Measurements from ENCODE around the gene CDK13.
A peak's percentile ranks its signal among the peaks of the same experiment; 100 is the strongest.

CDK13 gene

DNA sequence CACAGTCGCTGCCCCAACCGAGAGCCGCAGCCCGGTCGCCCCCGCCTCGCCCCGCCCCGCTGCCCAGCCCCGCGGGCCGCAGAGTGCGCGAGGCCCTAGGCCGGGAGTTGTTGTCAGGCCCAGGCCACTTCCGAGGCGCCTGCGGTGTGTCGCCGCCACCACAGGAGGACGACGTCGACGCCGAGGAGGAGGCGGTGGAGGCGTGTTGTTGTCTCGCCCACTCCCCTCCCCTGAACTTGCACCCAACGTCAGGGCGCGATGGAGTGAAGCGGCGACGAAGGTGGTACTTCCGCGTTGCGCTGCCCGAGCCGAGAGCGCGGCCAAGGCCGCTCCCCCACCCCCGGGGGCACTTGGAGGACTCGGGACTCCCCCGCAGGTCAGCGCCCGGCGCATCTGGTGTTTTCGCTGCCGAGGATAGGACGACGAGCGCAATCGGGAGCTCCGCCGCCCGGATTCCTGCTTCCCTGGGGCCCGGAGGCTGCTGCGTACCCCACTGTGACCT, at the start of gene CDK13 (continued):
- TF ChIP-seq ZNF280C (tag by site-specific recombination; IDR thresholded peaks at IDR 0.05) (no peak), BCL11A (tag by site-specific recombination; IDR thresholded peaks at IDR 0.05; ENCODE audit: low read depth) (no peak), ZNF701 (tag by site-specific recombination; IDR thresholded peaks at IDR 0.05) (no peak), ZNF174 (tag by site-specific recombination; IDR thresholded peaks at IDR 0.05) (no peak), ZNF335 (tag by site-specific recombination; conservative IDR thresholded peaks at IDR 0.05) (peak; percentile 53), ZNF132 (tag by site-specific recombination; IDR thresholded peaks at IDR 0.05; ENCODE audit: borderline replicate concordance) (no peak), ZNF677 (tag by site-specific recombination; IDR thresholded peaks at IDR 0.05) (no peak), ZNF544 (tag by site-specific recombination; IDR thresholded peaks at IDR 0.05) (no peak), BCL6B (tag by site-specific recombination; IDR thresholded peaks at IDR 0.05) (no peak), ZNF621 (tag by site-specific recombination; IDR thresholded peaks at IDR 0.05) (no peak), ZNF146 (tag by site-specific recombination; IDR thresholded peaks at IDR 0.05) (no peak), ZFHX2 (tag by site-specific recombination; conservative IDR thresholded peaks at IDR 0.05) (peak; percentile 92), ATF2 (tag by site-specific recombination; IDR thresholded peaks at IDR 0.05; ENCODE audit: low read depth) (no peak), GLIS2 (tag by site-specific recombination; IDR thresholded peaks at IDR 0.05) (peak; percentile 84), MEIS1 (CRISPR knock-in tag; IDR thresholded peaks at IDR 0.05; ENCODE audit: borderline replicate concordance) (no peak)
- TF ChIP-seq, protein P1, sequence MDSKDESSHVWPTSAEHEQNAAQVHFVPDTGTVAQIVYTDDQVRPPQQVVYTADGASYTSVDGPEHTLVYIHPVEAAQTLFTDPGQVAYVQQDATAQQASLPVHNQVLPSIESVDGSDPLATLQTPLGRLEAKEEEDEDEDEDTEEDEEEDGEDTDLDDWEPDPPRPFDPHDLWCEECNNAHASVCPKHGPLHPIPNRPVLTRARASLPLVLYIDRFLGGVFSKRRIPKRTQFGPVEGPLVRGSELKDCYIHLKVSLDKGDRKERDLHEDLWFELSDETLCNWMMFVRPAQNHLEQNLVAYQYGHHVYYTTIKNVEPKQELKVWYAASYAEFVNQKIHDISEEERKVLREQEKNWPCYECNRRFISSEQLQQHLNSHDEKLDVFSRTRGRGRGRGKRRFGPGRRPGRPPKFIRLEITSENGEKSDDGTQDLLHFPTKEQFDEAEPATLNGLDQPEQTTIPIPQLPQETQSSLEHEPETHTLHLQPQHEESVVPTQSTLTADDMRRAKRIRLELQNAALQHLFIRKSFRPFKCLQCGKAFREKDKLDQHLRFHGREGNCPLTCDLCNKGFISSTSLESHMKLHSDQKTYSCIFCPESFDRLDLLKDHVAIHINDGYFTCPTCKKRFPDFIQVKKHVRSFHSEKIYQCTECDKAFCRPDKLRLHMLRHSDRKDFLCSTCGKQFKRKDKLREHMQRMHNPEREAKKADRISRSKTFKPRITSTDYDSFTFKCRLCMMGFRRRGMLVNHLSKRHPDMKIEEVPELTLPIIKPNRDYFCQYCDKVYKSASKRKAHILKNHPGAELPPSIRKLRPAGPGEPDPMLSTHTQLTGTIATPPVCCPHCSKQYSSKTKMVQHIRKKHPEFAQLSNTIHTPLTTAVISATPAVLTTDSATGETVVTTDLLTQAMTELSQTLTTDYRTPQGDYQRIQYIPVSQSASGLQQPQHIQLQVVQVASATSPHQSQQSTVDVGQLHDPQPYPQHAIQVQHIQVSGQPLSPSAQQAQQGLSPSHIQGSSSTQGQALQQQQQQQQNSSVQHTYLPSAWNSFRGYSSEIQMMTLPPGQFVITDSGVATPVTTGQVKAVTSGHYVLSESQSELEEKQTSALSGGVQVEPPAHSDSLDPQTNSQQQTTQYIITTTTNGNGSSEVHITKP (tag by site-specific recombination; IDR thresholded peaks at IDR 0.05) = peak; percentile 71
- TF ChIP-seq, protein P2, sequence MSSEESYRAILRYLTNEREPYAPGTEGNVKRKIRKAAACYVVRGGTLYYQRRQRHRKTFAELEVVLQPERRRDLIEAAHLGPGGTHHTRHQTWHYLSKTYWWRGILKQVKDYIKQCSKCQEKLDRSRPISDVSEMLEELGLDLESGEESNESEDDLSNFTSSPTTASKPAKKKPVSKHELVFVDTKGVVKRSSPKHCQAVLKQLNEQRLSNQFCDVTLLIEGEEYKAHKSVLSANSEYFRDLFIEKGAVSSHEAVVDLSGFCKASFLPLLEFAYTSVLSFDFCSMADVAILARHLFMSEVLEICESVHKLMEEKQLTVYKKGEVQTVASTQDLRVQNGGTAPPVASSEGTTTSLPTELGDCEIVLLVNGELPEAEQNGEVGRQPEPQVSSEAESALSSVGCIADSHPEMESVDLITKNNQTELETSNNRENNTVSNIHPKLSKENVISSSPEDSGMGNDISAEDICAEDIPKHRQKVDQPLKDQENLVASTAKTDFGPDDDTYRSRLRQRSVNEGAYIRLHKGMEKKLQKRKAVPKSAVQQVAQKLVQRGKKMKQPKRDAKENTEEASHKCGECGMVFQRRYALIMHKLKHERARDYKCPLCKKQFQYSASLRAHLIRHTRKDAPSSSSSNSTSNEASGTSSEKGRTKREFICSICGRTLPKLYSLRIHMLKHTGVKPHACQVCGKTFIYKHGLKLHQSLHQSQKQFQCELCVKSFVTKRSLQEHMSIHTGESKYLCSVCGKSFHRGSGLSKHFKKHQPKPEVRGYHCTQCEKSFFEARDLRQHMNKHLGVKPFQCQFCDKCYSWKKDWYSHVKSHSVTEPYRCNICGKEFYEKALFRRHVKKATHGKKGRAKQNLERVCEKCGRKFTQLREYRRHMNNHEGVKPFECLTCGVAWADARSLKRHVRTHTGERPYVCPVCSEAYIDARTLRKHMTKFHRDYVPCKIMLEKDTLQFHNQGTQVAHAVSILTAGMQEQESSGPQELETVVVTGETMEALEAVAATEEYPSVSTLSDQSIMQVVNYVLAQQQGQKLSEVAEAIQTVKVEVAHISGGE (tag by site-specific recombination; conservative IDR thresholded peaks at IDR 0.05; ENCODE audit: low read depth) = peak; percentile 64; the same call in 1 of the 2 replicates
- TF ChIP-seq, protein P3, sequence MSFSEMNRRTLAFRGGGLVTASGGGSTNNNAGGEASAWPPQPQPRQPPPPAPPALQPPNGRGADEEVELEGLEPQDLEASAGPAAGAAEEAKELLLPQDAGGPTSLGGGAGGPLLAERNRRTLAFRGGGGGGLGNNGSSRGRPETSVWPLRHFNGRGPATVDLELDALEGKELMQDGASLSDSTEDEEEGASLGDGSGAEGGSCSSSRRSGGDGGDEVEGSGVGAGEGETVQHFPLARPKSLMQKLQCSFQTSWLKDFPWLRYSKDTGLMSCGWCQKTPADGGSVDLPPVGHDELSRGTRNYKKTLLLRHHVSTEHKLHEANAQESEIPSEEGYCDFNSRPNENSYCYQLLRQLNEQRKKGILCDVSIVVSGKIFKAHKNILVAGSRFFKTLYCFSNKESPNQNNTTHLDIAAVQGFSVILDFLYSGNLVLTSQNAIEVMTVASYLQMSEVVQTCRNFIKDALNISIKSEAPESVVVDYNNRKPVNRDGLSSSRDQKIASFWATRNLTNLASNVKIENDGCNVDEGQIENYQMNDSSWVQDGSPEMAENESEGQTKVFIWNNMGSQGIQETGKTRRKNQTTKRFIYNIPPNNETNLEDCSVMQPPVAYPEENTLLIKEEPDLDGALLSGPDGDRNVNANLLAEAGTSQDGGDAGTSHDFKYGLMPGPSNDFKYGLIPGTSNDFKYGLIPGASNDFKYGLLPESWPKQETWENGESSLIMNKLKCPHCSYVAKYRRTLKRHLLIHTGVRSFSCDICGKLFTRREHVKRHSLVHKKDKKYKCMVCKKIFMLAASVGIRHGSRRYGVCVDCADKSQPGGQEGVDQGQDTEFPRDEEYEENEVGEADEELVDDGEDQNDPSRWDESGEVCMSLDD (tag by site-specific recombination; IDR thresholded peaks at IDR 0.05) = peak; percentile 53; the same call in 1 of the 2 replicates
- TF ChIP-seq, protein P4, sequence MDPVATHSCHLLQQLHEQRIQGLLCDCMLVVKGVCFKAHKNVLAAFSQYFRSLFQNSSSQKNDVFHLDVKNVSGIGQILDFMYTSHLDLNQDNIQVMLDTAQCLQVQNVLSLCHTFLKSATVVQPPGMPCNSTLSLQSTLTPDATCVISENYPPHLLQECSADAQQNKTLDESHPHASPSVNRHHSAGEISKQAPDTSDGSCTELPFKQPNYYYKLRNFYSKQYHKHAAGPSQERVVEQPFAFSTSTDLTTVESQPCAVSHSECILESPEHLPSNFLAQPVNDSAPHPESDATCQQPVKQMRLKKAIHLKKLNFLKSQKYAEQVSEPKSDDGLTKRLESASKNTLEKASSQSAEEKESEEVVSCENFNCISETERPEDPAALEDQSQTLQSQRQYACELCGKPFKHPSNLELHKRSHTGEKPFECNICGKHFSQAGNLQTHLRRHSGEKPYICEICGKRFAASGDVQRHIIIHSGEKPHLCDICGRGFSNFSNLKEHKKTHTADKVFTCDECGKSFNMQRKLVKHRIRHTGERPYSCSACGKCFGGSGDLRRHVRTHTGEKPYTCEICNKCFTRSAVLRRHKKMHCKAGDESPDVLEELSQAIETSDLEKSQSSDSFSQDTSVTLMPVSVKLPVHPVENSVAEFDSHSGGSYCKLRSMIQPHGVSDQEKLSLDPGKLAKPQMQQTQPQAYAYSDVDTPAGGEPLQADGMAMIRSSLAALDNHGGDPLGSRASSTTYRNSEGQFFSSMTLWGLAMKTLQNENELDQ (tag by site-specific recombination; IDR thresholded peaks at IDR 0.05; ENCODE audit: low read depth) = no peak
- TF ChIP-seq, protein P5, sequence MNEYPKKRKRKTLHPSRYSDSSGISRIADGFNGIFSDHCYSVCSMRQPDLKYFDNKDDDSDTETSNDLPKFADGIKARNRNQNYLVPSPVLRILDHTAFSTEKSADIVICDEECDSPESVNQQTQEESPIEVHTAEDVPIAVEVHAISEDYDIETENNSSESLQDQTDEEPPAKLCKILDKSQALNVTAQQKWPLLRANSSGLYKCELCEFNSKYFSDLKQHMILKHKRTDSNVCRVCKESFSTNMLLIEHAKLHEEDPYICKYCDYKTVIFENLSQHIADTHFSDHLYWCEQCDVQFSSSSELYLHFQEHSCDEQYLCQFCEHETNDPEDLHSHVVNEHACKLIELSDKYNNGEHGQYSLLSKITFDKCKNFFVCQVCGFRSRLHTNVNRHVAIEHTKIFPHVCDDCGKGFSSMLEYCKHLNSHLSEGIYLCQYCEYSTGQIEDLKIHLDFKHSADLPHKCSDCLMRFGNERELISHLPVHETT (tag by site-specific recombination; IDR thresholded peaks at IDR 0.05) = no peak
